GM21390 (cell line): Measurements from ENCODE around the gene IL33.
A peak's percentile ranks its signal among the peaks of the same experiment; 100 is the strongest.

Experiments
- ATAC-seq: cut with Tn5 transposase; IDR thresholded peaks from one replicate; pipeline ENCODE4 v1.9.1; 2021; ENCODE audit not compliant: unreplicated experiment

Gene IL33

GRCh38 chr9:6216002-6216401, 395 bp downstream of the IL33 start:
- no peak for ATAC-seq

- ATAC-seq: no peak
These were observed 1.3 kb downstream of the IL33 start for GRCh38 chr9:6216951-6217350.

DNA sequence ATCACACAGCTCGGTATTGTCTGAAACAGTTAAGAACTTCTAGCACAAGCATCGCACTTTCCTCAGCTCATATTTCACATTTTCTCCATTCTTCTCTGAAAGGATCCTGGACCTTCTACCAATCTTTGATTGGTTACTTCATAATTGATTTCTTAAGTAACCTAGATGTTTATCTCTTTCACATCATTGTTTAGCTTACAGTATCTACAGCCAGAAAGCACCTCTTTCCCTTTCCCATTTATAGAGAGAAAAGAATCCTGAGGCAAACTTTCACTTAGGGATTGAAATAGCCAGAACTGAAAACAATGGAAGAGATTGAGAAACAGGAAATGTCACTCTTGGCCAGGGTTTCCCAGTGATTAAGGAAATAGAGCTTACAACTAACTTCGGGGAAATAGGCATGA, 2.5 kb downstream of the IL33 start:
- ATAC-seq: no peak

GRCh38 chr9:6219040-6219439, 3.4 kb downstream of the IL33 start:
- no peak for ATAC-seq

DNA sequence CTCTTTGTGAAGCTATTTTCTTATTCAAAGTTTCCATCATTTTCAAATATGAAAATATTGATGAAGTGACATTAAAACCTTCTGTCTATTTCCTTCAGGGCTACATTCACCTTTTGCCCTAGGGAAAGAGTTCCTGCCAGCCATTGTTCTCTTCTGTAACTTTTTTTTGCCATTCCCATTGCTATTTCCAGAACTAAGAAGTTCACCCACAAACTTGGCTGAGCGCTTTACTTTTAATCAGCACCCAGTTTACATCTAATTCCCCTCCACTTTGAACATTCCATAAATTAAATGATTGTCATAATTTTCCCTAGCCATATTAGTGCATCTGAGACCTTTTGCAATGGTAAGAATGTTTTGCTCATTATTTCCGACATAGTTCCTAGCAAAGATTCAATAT, 4.4 kb downstream of the IL33 start:
- ATAC-seq: no peak

- no peak for ATAC-seq
These were observed 9.0 kb downstream of the IL33 start for GRCh38 chr9:6224393-6225154.

GRCh38 chr9:6226696-6227095, 11.1 kb downstream of the IL33 start:
- ATAC-seq: no peak

- no peak for ATAC-seq
These were observed 13.6 kb downstream of the IL33 start for GRCh38 chr9:6229186-6229585.

- no peak for ATAC-seq
These were observed 14.0 kb downstream of the IL33 start for GRCh38 chr9:6229619-6230018.

DNA sequence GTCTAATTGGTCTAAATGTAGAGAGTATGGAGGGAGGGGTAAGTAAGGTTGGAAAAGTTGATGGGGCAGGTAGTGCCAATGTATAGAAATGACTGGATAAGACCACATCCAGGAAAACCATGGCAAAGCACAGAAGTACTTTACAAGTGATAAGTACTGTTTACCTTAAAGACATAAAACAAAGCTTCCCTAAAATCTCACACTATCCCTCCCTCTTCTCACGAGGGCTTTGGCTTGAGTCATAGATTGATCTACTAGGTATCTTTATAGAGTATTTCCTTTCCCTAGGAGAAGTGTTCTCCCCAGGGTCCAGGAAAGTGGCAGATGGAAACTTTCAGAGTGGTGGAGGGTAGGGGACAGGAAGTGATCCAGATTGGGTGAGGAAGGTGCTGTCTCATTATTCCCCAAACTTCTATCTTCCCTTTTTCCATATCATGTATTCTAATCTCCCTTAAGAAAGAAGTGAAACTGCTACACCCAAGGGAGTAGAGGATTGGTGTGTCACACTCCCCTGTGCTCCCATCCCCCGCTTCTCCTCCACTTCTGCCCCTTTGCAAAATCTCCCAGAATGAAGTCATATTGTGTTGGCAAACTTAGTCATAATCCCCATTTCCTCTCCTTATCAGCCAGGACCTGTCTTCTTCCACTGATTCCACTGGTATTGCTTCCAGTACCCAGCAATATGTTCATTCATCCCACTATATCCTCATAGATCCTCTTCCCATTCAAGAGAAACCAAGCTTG, 14.6 kb downstream of the IL33 start:
- no peak for ATAC-seq

- ATAC-seq: no peak
These were observed 16.8 kb downstream of the IL33 start for GRCh38 chr9:6232336-6232945.

- ATAC-seq: no peak
These were observed 18.4 kb downstream of the IL33 start for GRCh38 chr9:6234014-6234413.

DNA sequence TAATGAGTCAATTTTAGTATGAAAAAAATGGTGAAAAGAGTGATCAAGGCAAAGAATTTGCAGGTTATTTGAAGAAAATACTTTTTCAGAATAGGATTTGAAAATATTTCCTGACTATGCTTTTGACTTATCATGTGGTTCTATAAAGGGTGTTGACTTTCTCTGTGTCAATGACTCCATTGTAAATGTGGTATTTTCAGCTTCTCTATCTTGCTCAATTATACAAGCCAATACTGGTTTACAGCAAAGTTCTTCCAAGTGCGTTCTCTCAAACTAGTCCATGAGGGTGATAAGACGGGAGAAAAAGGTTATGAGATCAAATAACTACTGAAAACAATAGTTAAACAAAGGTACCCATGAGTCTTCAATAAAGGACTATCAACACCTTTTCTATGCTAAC, 21.7 kb downstream of the IL33 start:
- no peak for ATAC-seq

GRCh38 chr9:6239048-6239461, 23.4 kb downstream of the IL33 start:
- ATAC-seq: no peak

GRCh38 chr9:6239694-6240093, 24.1 kb downstream of the IL33 start:
- ATAC-seq: no peak

DNA sequence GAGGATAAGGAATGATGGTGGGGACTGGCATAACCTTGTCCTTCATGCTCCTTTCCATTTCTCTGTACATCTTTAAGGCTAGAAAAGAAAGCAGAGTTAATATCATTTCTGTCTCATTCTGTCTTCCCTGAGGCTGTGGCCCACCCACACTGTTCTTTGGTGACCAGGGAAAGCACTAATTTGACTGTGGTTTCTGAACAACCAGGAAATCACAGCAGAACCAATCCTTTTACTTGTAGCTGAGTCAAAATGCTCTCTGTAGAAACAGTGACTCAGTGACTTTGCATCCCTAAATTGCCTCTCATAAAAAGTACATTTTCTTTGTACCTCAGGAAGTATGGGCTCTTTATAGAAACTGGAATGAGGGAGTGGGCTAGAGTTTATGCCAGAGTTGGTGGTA, 28.1 kb downstream of the IL33 start:
- ATAC-seq: peak; percentile 84

DNA sequence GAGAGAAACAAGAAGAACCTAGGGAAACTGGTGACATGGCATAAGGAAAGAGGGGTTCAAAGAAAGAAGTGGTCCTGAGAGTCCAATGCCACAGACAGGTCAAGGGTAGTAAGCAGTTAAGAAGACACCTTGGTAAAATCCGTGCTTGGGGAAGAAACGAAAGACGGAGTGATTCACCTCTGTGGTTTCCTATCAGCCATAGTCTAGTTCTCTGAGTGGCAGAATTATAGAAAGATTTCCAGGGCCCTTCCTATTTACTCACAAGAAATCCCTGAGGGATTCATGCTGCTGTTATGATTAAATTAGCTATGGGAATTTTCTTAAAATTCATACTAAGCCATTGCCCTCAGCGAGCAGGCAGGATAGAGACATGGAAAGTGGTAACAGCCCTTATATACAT, 31.7 kb downstream of the IL33 start:
- no peak for ATAC-seq

GRCh38 chr9:6268826-6269397, 53.3 kb downstream of the IL33 start:
- no peak for ATAC-seq

GRCh38 chr9:6270896-6271295, 55.3 kb downstream of the IL33 start:
- no peak for ATAC-seq

DNA sequence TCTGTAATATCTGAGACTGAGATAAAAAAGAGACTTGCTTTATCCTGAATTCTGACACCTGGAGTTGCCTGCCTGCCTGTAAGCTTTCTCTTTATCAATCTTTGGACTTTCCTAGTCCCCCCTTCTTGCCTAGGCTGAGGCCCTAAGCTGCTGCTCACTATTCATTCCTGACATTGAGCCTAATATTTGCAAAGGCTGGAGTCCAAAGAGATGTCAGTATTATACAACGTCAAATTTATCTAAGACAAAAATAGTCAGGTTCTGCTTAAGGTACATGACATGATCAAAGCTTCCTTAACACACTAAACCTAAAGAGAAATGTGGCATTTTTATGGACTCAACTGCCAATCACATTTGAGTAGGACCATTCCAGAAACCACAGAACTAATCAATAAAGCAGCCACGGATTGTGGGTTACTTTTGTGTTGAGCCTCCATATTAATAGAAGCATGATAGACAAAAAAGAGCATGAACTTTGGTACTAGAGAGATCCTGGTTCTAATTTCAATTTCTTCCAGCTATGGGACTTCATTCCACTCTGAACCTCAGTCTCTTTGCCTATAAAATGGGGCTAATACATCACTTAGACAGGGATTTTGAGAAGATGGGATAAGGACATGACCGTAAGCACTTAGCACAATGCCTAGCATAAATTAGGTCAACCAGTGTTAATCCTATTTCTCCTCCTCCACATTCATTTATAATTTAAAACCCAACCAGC, 56.1 kb downstream of the IL33 start:
- ATAC-seq: no peak

DNA sequence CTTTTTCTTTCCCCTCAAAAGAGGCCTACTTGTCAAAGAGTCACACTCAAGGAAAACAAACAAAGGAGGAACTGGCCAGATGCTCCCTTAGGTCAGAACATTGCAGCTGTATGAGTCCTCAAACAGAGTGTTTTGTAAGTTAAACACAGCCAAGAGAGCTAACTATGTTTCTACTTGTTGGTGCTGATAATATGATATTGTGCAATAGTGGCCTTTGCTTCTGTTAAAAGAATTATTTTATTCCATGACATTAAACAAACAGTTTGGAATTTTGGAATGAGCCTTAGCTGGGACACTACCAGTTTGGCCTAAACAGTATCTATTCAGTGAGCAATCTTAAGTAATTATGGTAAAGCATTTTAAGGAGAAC, 56.6 kb downstream of the IL33 start:
- ATAC-seq: no peak
